ENCODE data around the gene LEFTY1.

- TF ChIP-seq CTCF (conservative IDR thresholded peaks at IDR 0.05 in 1 of 2, IDR thresholded peaks at IDR 0.05 in 1 of 2; ENCODE audit: extremely low read depth in 1 of 2, insufficient read depth in 1 of 2, low read depth in 1 of 2, low read length in 2 of 2) (no peak), EZH2 (IDR thresholded peaks at IDR 0.05; ENCODE audit: borderline replicate concordance, low read length) (no peak)
These were observed 22.0 kb downstream of the LEFTY1 start for GRCh38 chr1:225866981-225867380.

All from mammary epithelial cell (primary cell).